ENCODE data around the gene CCDC12.

CCDC12 gene

GRCh38 chr3:46939578-46940445 lies 36.7 kb downstream of the CCDC12 start:
- no peak for DNase-seq (ENCODE audit: low spot score)
- peak overlapping the region; percentile 37 for H3K27ac ChIP-seq
- no peak for TF ChIP-seq CTCF (conservative IDR thresholded peaks at IDR 0.05; ENCODE audit: low read depth)
- CTCF ChIA-PET: interaction anchor here (0.6 kb wide), 1 partner anchor 48 kb away, joined by 3 read pairs; no protein-coding TSS in a partner anchor
- POLR2A ChIA-PET (ENCODE audit: low non-redundant PET): no interaction called here

- ChIA-PET CTCF (interaction anchor here (0.7 kb wide), 1 partner anchor 10 kb away, joined by 3 read pairs; no protein-coding TSS in a partner anchor), POLR2A (ENCODE audit: low non-redundant PET) (no interaction called here)
- H3K27ac ChIP-seq: peak overlapping the region; percentile 92
- no peak for TF ChIP-seq CTCF (conservative IDR thresholded peaks at IDR 0.05; ENCODE audit: low read depth)
- DNase-seq (ENCODE audit: low spot score): no peak
Measured at GRCh38 chr3:46938118-46938517, 38.4 kb downstream of the CCDC12 start.

- CTCF ChIA-PET: interaction anchor here (1.1 kb wide), 1 partner anchor 14 kb away, joined by 3 read pairs; no protein-coding TSS in a partner anchor
- peak overlapping the region; percentile 92 for H3K27ac ChIP-seq
- no peak for TF ChIP-seq CTCF (conservative IDR thresholded peaks at IDR 0.05; ENCODE audit: low read depth)
- POLR2A ChIA-PET (ENCODE audit: low non-redundant PET): no interaction called here
- no peak for DNase-seq (ENCODE audit: low spot score)
Measured at GRCh38 chr3:46936733-46937250, 39.8 kb downstream of the CCDC12 start.

- no peak for TF ChIP-seq CTCF (conservative IDR thresholded peaks at IDR 0.05; ENCODE audit: low read depth)
- CTCF ChIA-PET: interaction anchor here (0.7 to 1.1 kb wide), 3 partner anchors 13 to 122 kb away, joined by 3 read pairs; no protein-coding TSS in a partner anchor
- no peak for DNase-seq (ENCODE audit: low spot score)
- POLR2A ChIA-PET (ENCODE audit: low non-redundant PET): interaction anchor here (0.9 kb wide), 1 partner anchor 34 kb away, joined by 3 read pairs; no protein-coding TSS in a partner anchor
- H3K27ac ChIP-seq: peak overlapping the region; percentile 92
Measured at GRCh38 chr3:46935989-46936558, 40.5 kb downstream of the CCDC12 start.

- DNase-seq (ENCODE audit: low spot score): peak; percentile 89
- ChIA-PET CTCF (interaction anchor here (1.0 to 1.1 kb wide), 2 partner anchors 12 to 26 kb away, joined by 3 read pairs; no protein-coding TSS in a partner anchor), POLR2A (ENCODE audit: low non-redundant PET) (interaction anchor here (0.7 to 0.9 kb wide), 2 partner anchors 35 to 90 kb away, joined by 3 read pairs; no protein-coding TSS in a partner anchor)
- TF ChIP-seq CTCF (conservative IDR thresholded peaks at IDR 0.05; ENCODE audit: low read depth): no peak; the same call in 1 of the 2 replicates
- H3K27ac ChIP-seq: peak overlapping the region; percentile 92
Measured at GRCh38 chr3:46935168-46935858, 41.2 kb downstream of the CCDC12 start.

Measured in RWPE1 (cell line).